Liver (tissue), 9 donors: ENCODE measurements around the gene PTER. TPM values are rescaled to one million over a fixed set of nuclear protein-coding genes. Genes with fewer than 3 reads are reported as not detected.

Source experiments
- DNase-seq: peaks from one replicate; pipeline ENCODE4 v3.0.0-alpha.2; 2017; ENCODE audit warnings: low spot score
- H3K27ac ChIP-seq, 2 donors: one replicate each; pipeline ENCODE4 v1.7.0; 2013; ENCODE audit warnings: inconsistent platforms in 2 of 2, low read length in 2 of 2, control low read depth in 1 of 2, low read depth in 1 of 2, mild to moderate bottlenecking in 1 of 2
- H3K27me3 ChIP-seq, 4 donors: one replicate each; pipeline versions ENCODE4 v1.6.1 to v1.7.0; 2013; ENCODE audit warnings: low read length in 3 of 4, inconsistent platforms in 1 of 4, mild to moderate bottlenecking in 1 of 4, moderate library complexity in 1 of 4; ENCODE audit not compliant: control insufficient read depth in 4 of 4, insufficient read depth in 4 of 4
- H3K36me3 ChIP-seq, 4 donors: one replicate each; pipeline versions ENCODE4 v1.6.1 to v1.7.0; 2013; ENCODE audit warnings: low read length in 3 of 4, mild to moderate bottlenecking in 3 of 4, low read depth in 1 of 4, moderate library complexity in 1 of 4; ENCODE audit not compliant: control insufficient read depth in 4 of 4, insufficient read depth in 3 of 4
- H3K4me1 ChIP-seq, 4 donors: one replicate each; pipeline versions ENCODE4 v1.6.1 to v1.7.0; 2013; ENCODE audit warnings: low read length in 3 of 4, mild to moderate bottlenecking in 3 of 4, moderate library complexity in 1 of 4; ENCODE audit not compliant: control insufficient read depth in 4 of 4, insufficient read depth in 4 of 4
- H3K4me3 ChIP-seq, 3 donors: one replicate each; pipeline versions ENCODE4 v1.6.1 to v1.7.0; 2013; ENCODE audit warnings: low read length in 3 of 3, control low read depth in 1 of 3, low read depth in 1 of 3, mild to moderate bottlenecking in 1 of 3
- H3K9ac ChIP-seq, 2 donors: one replicate each; pipeline ENCODE4 v1.7.0; 2013; ENCODE audit warnings: low read length in 2 of 2, mild to moderate bottlenecking in 2 of 2, moderate library complexity in 2 of 2, control low read depth in 1 of 2, low read depth in 1 of 2
- H3K9me3 ChIP-seq, 4 donors: one replicate each; pipeline versions ENCODE4 v1.6.1 to v1.7.0; 2013; ENCODE audit warnings: low read length in 3 of 4; ENCODE audit not compliant: control insufficient read depth in 4 of 4
- EGR1 ChIP-seq, 2 donors: IDR thresholded peaks; 2 replicates each; pipeline ENCODE4 v1.6.1; 2016 to 2018; ENCODE audit warnings: antibody characterized with exemption in 2 of 2, low read depth in 2 of 2
- FOXA1 ChIP-seq: IDR thresholded peaks from 2 replicates; pipeline ENCODE4 v1.6.1; 2016; ENCODE audit warnings: antibody characterized with exemption
- FOXA2 ChIP-seq: IDR thresholded peaks from 2 replicates; pipeline ENCODE4 v1.6.1; 2016; ENCODE audit warnings: antibody characterized with exemption
- GABPA ChIP-seq, 2 donors: IDR thresholded peaks in 1 of 2; conservative IDR thresholded peaks in 1 of 2; 2 replicates each; pipeline ENCODE4 v1.6.1; 2016; ENCODE audit warnings: antibody characterized with exemption in 2 of 2, mild to moderate bottlenecking in 1 of 2, moderate library complexity in 1 of 2
- HNF4A ChIP-seq, 2 donors: conservative IDR thresholded peaks; 2 replicates each; pipeline ENCODE4 v1.6.1; 2016; ENCODE audit warnings: antibody characterized with exemption in 2 of 2, mild to moderate bottlenecking in 2 of 2
- HNF4G ChIP-seq: IDR thresholded peaks from 2 replicates; pipeline ENCODE4 v1.6.1; 2016; ENCODE audit warnings: antibody characterized with exemption
- JUND ChIP-seq, 2 donors: IDR thresholded peaks; 2 replicates each; pipeline ENCODE4 v1.6.1; 2016; ENCODE audit warnings: antibody characterized with exemption in 2 of 2
- NR2F2 ChIP-seq: IDR thresholded peaks from 2 replicates; pipeline ENCODE4 v1.6.1; 2016; ENCODE audit warnings: antibody characterized with exemption
- RAD21 ChIP-seq, 2 donors: IDR thresholded peaks; 2 replicates each; pipeline ENCODE4 v1.6.1; 2016; ENCODE audit warnings: antibody characterized with exemption in 2 of 2, mild to moderate bottlenecking in 2 of 2
- RXRA ChIP-seq, 2 donors: IDR thresholded peaks; 2 replicates each; pipeline ENCODE4 v1.6.1; 2017 to 2018; ENCODE audit warnings: antibody characterized with exemption in 2 of 2, mild to moderate bottlenecking in 1 of 2
- SP1 ChIP-seq: IDR thresholded peaks from 2 replicates; pipeline ENCODE4 v1.6.1; 2018; ENCODE audit warnings: antibody characterized with exemption, mild to moderate bottlenecking
- YY1 ChIP-seq: IDR thresholded peaks from 2 replicates; pipeline ENCODE4 v1.6.1; 2016; ENCODE audit warnings: antibody characterized with exemption, mild to moderate bottlenecking
- WGBS: extraction: QIAGEN DNeasy Blood & Tissue Kit; methylation state at CpG from one replicate; pipeline ENCODE4 v1.1.7; 2013; 5-methylcytosine and 5-hydroxymethylcytosine counted together
- polyA plus RNA-seq, 2 donors: library from polyadenylated mRNA; stranded (reverse) in 1 of 2; unstranded in 1 of 2; fragments of 200-250 nt in 1 of 2; fragments of >200 nt in 1 of 2; fragmentation: Nextera tagmentation in 1 of 2; extraction: Ambion mirVana in 1 of 2; gene quantifications; one replicate each; pipeline versions ENCODE4 v1.2.1 to v1.2.3, GENCODE V29; 2013 to 2015
- total RNA-seq, 2 donors: library from RNA; depleted of rRNA; stranded (reverse); fragments of >200 nt; gene quantifications; one replicate each; pipeline ENCODE4 v1.2.3, GENCODE V29; 2014
- TF ChIP-seq, protein P1 (sequence below): IDR thresholded peaks from 2 replicates; pipeline ENCODE4 v1.6.1; 2016; ENCODE audit warnings: antibody characterized with exemption
- TF ChIP-seq, protein P2 (sequence below): IDR thresholded peaks from 2 replicates; pipeline ENCODE4 v1.6.1; 2016; ENCODE audit warnings: antibody characterized with exemption
- TF ChIP-seq, protein P3 (sequence below): fragments of 150-350 bp; IDR thresholded peaks from 2 replicates; pipeline ENCODE4 v1.5.1; 2017; ENCODE audit warnings: improper control_type of control experiment, low read depth, low read length; ENCODE audit not compliant: missing input control
- TF ChIP-seq, protein P4 (sequence below): IDR thresholded peaks from 2 replicates; pipeline ENCODE4 v1.6.1; 2016; ENCODE audit warnings: antibody characterized with exemption
- TF ChIP-seq, protein P5 (sequence below): IDR thresholded peaks from 2 replicates; pipeline ENCODE4 v1.6.1; 2016; ENCODE audit warnings: antibody characterized with exemption, mild to moderate bottlenecking
- donor health status: healthy.
- donor health status: healthy.
- donor health status: healthy.
- donor health status: healthy.
- donor health status: healthy.

PTER gene
- total and polyA plus RNA-seq, 4 donors = 4.4 to 15.7 (median 8.9) TPM

DNA sequence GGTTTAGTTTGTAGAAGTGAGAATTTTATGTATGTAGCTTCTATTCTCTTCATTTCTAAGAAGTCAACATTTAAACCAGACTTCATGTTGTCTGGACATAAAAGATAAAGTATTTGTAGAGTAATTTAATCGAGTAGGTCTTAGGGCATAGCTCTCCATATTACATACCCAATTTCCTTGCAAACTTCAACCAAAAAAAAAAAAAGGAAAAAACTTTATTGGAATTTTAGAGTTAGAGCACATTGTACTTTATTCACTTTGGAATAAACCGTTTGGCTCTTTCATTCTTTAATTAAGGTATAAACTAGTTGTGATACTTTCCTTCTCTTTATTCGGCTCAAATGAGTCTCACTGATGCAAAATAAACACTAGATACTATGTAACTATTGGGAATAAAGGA, 36.0 kb downstream of the PTER start:
- Histone ChIP-seq H3K4me1 (no peaks in the 10 kb centered on the region), H3K36me3 (no peaks in the 10 kb centered on the region), H3K9ac (no peak overlapping the region), H3K27me3 (no peaks in the 10 kb centered on the region), H3K27ac (no peak overlapping the region), H3K9me3 (no peaks in the 10 kb centered on the region), H3K4me3 (no peak overlapping the region)
- no peak for TF ChIP-seq GABPA (IDR thresholded peaks at IDR 0.05 in 1 of 2, conservative IDR thresholded peaks at IDR 0.05 in 1 of 2)
- no peak for TF ChIP-seq RAD21 (IDR thresholded peaks at IDR 0.05)
- TF ChIP-seq, protein P1, sequence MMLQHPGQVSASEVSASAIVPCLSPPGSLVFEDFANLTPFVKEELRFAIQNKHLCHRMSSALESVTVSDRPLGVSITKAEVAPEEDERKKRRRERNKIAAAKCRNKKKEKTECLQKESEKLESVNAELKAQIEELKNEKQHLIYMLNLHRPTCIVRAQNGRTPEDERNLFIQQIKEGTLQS = no peak
- no peak for TF ChIP-seq SP1
- TF ChIP-seq, protein P2, sequence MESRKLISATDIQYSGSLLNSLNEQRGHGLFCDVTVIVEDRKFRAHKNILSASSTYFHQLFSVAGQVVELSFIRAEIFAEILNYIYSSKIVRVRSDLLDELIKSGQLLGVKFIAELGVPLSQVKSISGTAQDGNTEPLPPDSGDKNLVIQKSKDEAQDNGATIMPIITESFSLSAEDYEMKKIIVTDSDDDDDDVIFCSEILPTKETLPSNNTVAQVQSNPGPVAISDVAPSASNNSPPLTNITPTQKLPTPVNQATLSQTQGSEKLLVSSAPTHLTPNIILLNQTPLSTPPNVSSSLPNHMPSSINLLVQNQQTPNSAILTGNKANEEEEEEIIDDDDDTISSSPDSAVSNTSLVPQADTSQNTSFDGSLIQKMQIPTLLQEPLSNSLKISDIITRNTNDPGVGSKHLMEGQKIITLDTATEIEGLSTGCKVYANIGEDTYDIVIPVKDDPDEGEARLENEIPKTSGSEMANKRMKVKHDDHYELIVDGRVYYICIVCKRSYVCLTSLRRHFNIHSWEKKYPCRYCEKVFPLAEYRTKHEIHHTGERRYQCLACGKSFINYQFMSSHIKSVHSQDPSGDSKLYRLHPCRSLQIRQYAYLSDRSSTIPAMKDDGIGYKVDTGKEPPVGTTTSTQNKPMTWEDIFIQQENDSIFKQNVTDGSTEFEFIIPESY = no peak
- no peak for TF ChIP-seq FOXA2
- TF ChIP-seq NR2F2 = no peak
- TF ChIP-seq HNF4A (conservative IDR thresholded peaks at IDR 0.05) = no peak
- TF ChIP-seq, protein P3, sequence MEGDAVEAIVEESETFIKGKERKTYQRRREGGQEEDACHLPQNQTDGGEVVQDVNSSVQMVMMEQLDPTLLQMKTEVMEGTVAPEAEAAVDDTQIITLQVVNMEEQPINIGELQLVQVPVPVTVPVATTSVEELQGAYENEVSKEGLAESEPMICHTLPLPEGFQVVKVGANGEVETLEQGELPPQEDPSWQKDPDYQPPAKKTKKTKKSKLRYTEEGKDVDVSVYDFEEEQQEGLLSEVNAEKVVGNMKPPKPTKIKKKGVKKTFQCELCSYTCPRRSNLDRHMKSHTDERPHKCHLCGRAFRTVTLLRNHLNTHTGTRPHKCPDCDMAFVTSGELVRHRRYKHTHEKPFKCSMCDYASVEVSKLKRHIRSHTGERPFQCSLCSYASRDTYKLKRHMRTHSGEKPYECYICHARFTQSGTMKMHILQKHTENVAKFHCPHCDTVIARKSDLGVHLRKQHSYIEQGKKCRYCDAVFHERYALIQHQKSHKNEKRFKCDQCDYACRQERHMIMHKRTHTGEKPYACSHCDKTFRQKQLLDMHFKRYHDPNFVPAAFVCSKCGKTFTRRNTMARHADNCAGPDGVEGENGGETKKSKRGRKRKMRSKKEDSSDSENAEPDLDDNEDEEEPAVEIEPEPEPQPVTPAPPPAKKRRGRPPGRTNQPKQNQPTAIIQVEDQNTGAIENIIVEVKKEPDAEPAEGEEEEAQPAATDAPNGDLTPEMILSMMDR = no peak
- no peak for TF ChIP-seq FOXA1
- TF ChIP-seq EGR1 (IDR thresholded peaks at IDR 0.05; ENCODE audit: low read depth in 2 of 2) = no peak
- TF ChIP-seq YY1 = no peak
- TF ChIP-seq RXRA (IDR thresholded peaks at IDR 0.05) = no peak
- no peak for DNase-seq
- whole genome bisulfite sequencing = 93% methylated on average over 3 of the region's 3 CpGs

DNA sequence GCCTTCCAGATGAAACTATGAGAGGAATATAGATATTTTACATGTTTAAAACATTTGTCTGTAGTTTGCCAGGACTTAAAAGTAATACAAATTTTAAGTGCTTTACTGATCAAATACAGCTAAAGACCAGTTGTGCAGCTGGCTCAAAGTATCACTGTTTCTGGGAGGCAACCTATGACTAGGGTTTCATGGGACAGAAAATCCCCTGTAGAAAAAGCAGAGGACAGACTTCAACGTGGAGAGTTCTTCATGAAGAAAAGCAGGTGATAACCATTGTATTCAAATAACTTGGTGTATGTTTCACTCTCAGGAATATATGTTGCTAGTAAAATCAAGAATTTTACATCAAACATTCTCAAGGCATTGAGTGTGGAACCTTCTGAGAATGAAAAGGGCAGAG, 40.9 kb downstream of the PTER start:
- H3K36me3 ChIP-seq = no peaks in the 10 kb centered on the region
- DNase-seq = no peak
- H3K27me3 ChIP-seq = no peaks in the 10 kb centered on the region
- TF ChIP-seq FOXA1 (no peak), SP1 (no peak), HNF4G (no peak), YY1 (no peak), EGR1 (IDR thresholded peaks at IDR 0.05; ENCODE audit: low read depth in 2 of 2) (no peak), NR2F2 (no peak), GABPA (IDR thresholded peaks at IDR 0.05 in 1 of 2, conservative IDR thresholded peaks at IDR 0.05 in 1 of 2) (no peak), RXRA (IDR thresholded peaks at IDR 0.05) (no peak), JUND (IDR thresholded peaks at IDR 0.05) (no peak), HNF4A (conservative IDR thresholded peaks at IDR 0.05) (no peak)
- TF ChIP-seq, protein P1 = no peak
- TF ChIP-seq, protein P4, sequence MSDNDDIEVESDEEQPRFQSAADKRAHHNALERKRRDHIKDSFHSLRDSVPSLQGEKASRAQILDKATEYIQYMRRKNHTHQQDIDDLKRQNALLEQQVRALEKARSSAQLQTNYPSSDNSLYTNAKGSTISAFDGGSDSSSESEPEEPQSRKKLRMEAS = no peak
- TF ChIP-seq, protein P5, sequence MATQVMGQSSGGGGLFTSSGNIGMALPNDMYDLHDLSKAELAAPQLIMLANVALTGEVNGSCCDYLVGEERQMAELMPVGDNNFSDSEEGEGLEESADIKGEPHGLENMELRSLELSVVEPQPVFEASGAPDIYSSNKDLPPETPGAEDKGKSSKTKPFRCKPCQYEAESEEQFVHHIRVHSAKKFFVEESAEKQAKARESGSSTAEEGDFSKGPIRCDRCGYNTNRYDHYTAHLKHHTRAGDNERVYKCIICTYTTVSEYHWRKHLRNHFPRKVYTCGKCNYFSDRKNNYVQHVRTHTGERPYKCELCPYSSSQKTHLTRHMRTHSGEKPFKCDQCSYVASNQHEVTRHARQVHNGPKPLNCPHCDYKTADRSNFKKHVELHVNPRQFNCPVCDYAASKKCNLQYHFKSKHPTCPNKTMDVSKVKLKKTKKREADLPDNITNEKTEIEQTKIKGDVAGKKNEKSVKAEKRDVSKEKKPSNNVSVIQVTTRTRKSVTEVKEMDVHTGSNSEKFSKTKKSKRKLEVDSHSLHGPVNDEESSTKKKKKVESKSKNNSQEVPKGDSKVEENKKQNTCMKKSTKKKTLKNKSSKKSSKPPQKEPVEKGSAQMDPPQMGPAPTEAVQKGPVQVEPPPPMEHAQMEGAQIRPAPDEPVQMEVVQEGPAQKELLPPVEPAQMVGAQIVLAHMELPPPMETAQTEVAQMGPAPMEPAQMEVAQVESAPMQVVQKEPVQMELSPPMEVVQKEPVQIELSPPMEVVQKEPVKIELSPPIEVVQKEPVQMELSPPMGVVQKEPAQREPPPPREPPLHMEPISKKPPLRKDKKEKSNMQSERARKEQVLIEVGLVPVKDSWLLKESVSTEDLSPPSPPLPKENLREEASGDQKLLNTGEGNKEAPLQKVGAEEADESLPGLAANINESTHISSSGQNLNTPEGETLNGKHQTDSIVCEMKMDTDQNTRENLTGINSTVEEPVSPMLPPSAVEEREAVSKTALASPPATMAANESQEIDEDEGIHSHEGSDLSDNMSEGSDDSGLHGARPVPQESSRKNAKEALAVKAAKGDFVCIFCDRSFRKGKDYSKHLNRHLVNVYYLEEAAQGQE = no peak
- no peak overlapping the region for H3K4me3 ChIP-seq
- no peak overlapping the region for H3K9ac ChIP-seq
- H3K9me3 ChIP-seq = no peaks in the 10 kb centered on the region
- no peaks in the 10 kb centered on the region for H3K4me1 ChIP-seq
- WGBS = 79% methylated on average over 1 of the region's 1 CpG
- H3K27ac ChIP-seq = no peak overlapping the region
